HTERT RPE-1 (cell line): Measurements from ENCODE around the gene C10orf71.

Experiments
- in situ Hi-C: fragments of 300-500 bp; cut with MboI; formaldehyde crosslinking; loops from 4 replicates; pipeline ENCODE4 v1.14.3; 2020; ENCODE audit warnings: low sequenced_read_pairs

The C10orf71 gene, protein sequence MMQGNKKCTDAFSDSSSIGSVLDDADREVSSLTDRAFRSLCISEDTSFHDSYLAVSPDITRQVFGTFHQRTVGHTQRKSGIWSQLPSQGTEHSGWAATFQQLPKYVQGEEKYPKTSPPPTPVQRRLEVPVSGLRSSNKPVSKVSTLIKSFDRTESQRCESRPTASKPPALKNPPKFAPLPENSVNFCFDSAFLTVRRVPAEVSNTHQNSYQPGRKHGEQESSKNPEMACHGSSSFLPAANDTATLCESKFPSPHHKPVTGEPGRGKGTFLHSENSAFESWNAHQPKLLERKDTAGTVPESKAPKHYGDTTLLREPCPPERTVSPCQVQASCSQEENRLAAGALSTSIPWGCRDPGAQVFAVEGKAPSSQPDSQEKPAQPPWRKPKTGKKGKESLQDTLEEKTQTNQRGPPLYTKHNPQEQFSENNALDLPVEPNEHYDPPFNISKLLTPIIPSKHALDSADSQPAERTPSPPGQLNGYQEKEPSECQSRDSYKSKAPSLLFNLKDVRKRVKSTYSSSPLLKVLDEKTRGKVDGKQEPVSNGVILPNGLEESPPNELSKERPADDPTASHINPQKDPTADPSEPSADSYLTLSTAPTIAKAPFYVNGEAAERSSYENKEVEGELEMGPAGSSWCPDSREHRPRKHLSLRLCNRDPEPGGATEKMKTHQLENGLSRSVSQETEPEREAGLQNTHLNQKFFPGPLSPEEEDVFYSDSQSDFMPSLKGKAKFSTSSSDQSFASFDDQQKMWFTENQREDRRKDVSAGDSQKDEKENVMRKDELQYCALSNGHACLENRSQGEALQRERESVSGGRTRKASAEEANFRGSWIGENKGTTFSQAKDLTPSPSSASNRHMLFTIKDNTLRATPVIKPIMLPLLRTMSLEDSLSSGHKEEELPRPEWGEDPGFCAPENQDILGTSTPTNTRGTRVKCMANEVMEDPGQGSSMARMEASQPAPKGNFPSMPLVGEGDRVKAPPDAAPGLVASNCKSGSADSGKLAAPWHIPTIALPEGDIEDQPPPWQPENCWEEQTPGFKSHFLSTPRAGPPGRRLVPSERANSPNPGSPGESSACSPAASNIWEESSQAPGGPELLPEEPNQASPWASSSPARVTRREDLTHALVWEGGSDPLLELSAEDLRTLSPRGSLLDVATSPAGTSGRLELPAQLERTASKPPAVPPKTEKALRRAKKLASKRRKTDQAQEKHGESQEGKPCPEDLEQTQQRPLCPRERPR (N-terminal part only)

DNA sequence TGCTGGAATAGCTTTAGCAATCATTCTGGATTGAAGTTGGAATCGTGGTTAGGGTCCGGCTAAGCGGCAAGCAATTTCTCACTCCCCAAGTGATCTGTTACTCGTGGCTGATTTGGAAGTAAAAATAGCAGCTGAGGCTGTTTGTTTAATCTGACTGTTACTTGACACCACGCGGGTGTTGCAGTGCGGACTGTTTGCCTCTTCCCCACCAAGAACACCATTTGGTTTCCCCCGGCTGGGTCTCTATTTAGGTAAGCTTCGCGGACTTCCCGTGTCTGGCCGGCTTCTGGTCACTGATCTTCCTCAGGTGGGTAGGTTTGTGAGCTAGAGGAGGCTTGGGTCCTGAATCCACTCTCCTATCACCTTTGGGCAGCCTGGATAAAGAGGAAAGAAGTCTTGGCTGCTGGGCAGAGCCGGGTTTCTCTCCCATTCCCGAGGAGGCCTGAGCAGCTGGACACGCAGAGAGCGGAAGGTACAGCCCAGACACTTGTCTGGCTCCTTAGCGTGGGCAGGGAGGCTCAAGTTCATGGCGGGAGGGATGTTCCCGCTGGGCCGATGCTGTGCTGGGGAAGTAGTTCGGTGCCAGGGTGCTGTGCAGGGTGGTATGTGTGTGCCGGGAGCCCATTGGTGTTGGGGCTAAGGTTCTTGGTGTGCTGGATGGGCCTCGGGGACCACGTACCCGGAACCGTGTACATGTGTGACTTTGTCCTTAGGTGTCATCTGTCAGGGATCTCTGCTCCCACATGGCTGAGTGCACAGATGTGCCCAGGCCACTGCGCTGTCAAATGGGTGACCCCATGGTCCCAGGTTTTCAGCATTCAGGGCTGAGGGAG lies at the start of gene C10orf71:
Gene C10orf71, plus strand, starts transcription at position 188 of the 833 bp plus-strand sequence. CDS start 23,376 bp downstream, outside the sequence.
- in situ Hi-C loops = no loop called here

DNA sequence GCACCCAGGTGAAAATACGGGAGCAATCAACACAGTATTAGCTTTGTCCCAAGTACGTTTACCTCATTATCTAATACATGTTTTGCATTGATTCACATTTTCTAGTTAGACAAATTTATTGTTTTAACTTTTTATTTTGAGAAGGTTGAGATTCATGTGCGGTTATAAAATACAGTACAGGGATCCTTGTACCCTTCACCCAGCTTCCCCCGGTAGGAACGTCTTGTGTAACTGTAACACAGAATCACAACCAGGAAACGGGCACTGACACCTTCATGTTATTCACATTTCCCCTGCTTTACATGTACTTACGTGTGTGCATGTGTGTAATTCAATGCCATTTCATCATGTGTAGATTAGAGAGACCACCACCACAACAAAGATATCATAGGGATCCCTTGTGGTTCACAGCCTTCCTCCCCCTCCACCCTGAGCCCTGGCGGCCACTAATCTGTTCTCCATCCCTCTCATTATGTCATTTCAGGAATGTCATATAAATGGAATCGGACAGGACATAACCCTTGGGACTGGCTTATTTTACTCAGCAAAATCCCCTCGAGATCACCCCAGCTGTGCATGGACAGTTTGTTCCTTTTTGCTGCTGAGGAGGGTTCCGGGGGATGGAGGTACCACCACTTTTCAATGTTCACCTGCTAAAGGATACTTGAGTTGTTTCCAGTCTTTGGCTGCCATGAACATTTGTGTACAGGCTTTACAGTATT lies 46.5 kb upstream of the C10orf71 start:
- in situ Hi-C loops = no loop called here

DNA sequence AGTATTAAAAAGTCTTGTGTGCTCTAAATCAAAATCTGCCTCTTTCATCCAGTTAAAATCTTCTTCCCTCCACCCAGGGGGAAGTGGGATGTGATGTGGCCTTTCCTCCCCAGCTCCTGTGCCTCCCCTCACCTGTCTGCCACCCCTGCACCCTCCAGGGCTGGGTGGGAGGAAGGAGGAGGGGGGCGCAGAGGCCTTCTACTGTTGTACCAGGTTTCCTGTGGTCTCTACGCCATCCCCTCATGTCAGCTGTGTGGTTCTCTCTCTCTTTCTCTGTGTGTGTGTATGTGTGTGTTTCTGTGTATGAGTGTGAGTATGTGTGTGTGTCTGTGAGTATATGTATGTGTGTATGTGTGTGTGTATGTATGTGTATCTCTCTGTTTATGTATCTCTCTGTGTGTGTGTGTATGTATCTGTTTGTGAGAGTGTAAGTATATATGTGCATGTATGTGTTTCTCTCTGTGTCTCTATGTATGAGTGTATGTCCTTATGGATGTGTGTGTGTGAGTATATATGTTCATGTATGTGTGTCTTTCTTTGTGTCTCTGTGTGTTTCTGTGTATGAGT lies 45.5 kb upstream of the C10orf71 start:
- in situ Hi-C loops = no loop called here

DNA sequence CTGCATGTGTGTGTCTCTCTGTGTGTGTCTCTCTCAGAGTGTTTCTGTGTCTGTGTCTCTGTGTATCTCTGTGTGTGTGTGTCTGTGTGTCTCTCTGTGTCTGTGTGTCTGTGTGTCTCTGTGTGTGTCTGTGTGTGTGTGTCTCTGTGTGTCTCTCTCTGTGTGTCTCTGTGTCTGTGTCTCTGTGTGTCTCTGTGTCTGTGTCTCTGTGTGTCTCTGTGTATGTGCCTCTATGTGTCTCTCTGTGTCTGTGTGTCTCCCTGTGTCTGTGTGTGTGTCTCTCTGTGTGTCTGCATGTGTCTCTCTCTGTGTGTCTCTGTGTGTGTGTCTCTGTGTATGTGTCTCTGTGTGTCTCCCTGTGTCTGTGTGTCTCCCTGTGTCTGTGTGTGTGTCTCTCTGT lies 44.8 kb upstream of the C10orf71 start:
- in situ Hi-C loops = no loop called here

DNA sequence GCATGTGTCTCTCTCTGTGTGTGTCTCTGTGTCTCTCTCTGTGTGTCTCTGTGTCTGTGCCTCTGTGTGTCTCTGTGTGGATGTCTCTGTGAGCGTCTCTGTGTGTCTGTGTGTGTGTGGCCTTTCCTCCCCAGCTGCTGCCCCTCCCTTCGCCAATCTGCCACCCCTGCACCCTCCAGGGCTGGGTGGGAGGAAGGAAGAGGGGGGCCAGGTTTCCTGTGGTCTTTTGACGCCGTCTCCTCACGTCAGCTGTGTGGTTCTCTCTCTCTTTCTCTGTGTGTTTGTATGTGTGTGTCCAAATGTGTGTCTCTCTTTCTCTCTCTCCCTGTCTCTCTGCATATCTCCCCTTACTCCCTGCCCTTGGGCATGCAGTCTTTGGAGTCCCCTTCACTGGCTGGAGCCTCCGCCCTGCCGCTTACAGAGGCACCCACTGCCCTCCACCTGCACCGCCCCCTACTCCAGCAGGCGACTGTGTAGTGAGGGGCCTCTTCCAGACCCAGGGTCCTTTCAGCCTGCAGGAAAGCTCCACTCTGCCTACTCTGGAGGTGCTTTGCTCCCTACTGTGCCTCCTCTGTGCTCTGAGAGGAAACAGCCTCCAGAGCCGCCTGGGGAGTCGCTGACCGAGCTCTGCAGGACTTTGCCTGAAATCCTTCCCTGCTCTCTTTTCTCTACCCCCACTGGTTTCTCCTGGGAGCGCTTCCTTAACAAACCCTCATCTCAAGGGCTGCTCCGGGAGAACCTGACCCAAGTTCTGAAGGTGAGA lies 44.2 kb upstream of the C10orf71 start:
- in situ Hi-C loops = no loop called here

DNA sequence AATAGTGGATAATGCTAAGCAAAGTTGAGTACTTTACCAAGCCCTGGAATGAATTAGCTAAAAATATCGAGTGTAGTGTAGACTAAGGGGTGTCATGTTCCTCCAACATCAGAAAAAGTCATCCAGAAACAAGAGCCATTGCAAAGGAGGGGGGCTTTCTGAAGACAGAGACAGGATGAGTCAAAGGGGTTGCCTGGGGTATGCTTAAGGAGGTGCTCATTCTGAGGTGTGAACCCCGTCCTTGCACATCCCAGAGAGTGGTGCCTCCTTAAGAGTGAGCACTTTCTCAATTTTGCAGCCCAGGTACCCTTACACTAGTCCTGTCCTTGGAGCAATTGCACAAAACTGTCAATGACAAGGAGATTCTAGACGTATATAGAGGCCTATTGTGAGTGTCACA lies 43.1 kb upstream of the C10orf71 start:
- in situ Hi-C loops = no loop called here

DNA sequence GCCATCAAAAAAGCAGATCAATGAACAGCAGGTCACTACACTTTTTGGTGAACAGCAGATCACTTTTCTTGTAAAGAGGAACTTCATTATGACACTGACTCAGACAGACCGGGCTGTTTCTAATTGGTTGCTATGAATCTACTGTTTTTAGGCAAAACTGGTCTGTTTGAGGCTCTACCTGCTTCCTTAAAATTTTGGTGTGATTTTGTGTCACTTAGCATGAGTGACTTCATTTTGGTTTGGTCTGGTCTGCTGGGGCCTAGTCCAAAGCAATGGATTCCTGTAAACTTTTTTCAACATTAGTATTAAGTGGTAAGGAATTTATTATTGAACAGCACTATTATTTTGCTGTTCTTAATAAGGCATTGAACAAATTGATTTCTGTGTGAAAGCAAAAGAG lies 41.8 kb upstream of the C10orf71 start:
- in situ Hi-C loops = no loop called here

DNA sequence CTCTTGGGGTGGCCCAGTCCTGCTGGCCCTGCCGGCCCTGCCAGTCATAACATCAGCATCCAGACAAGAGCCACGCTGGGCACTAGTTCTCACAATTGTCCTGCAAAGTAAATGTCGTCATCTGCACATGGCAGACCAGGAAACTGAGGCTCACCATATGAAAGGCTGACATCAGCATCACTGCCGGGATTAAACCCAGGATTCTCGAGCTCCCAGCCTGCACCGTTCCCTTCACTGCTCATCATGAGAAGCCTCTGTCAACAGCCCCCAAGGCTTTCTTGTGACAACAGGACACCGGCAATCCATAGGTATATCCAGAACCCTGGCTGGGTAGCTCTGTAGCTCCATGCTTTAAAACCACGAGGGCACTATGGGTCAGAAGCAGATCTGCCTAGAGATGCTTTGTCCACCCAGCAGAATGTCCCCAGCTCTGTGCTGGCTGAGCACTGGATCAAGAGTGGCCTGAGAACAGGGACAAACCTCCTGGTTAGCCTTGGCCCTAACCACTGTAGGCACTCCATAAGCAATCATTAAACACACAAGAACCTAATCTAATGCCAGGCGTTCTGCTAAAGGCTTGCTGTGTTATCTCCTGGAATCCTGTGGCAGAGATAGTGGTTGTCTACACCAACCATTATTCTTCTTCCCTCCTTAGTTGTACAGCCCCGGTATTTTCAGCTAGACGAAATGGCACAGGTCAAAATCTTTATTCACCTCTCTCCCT lies 41.2 kb upstream of the C10orf71 start:
- in situ Hi-C loops = no loop called here

DNA sequence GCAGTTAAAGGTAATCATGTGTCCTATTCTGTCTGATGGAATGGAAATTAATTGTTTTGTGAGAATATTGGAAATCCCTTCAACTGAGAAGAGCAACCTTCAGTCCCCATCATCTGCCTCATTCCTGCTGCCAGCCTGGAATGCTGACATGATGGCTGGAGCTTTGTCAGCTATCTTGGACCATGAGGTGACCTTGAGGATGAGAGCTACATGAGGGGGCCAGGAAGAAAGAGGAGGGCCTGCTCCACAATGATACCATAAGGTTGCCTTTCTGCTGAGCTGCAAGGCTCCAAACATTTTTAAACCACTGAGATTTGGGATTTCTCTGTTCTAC lies 40.7 kb upstream of the C10orf71 start:
- in situ Hi-C loops = no loop called here

DNA sequence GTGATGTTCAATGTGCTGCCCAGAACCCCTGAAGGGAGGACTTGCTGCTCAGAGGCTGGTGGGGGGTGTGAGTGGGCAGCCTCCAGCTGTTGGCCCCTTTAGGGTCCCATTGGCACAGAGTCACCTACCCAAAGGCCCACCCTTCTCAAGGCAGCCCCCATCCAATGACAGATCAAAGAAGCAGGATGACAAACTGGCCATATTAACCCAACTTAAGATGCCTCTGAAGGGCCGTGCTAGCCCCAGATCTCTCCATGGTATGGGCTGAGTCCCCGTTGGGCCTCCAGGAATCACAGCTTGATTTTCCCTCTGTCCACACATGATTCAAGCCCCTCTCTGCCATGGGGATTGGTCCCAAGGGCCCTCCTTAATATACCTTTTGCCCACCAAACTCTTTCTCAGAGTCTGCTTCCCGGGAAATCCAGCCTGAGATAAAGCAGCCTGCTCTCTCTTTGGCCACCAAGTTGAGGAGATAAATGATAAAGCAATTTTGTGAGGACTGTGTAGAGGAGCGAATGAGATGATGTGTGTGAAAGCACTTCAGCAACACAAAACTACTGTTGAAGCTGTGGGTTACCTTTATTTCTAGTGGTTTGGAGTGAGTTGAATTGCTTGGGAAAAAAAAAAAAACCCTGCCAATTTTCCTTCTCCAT lies 38.2 kb upstream of the C10orf71 start:
- in situ Hi-C loops = no loop called here

DNA sequence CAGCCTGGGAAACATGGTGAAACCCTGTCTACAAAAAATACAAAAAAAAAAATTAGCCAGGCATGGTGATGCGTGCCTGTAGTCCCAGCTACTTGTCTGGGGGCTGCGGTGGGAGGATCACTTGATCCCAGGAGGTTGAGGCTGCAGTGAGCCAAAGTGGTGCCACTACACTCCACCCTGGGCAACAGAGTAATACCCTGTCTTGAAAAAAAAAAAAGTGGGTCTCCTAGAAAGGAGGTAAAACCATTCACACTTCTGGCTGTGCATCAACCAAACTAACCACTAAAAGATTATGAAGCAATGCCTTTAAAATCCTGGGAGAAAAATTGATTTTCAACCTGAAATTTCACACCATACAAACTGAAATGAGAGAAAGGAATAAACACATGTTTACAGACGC lies 35.4 kb upstream of the C10orf71 start:
- in situ Hi-C loops = no loop called here

DNA sequence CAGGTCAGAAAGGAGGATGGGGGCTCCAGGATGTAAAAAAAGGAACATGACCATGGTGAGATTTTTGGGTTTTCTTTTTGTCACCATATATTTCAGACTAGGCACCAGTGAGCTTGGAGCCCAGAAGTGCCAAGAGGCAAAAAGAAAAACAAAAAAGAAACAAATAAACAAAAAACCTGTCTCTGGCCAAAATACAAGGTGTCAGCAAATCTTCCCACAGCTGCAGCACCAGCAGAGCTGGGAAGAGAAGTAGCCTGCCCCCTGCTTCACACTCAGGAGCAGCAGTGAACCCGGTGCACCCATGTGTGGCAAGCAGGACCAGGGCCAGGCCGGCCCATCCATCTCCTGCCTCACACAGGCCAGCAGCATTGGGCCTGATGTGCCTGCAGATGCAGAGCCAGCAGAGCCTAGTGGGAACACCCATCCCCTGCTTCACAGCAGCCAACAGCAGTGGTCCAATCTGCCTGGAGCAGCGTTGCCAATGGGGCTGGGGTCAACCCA lies 34.7 kb upstream of the C10orf71 start:
- in situ Hi-C loops = no loop called here

DNA sequence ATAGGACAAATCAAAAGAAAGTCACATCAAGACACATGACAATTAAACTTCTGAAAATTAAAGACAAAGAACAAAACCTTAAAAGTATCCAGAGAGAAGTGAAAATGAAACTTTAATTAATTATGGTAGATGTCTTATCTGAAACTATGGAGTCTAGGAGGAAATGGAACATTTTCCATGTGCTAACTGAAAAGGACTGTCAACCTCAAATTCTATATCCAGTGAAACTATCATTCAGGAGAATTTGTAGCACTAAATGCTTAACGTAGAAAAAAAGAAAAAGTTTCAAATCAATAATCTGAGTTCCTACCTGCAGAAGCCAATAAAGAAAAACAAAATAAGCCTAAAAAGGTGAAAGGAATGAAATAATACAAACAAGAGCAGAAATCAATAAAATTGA lies 33.1 kb upstream of the C10orf71 start:
- in situ Hi-C loops = no loop called here

DNA sequence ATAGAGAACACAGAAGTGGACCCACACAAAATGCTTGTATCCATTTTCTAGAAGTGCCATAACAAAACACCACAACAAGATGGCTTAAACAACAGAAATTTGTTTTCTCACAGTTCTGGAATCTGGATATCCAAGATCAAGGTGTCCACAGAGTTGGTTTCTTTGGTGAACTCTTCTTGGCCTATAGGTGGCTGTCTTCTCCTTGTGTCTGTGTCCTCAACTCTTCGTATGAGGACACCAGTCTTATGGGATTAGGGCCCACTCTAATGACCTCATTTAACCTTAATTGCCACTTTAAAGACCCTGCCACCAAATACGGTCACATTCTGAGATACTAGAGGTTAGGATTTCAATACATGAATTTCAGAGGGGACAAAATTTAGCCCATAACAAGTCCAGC lies 30.8 kb upstream of the C10orf71 start:
- in situ Hi-C loops = no loop called here

DNA sequence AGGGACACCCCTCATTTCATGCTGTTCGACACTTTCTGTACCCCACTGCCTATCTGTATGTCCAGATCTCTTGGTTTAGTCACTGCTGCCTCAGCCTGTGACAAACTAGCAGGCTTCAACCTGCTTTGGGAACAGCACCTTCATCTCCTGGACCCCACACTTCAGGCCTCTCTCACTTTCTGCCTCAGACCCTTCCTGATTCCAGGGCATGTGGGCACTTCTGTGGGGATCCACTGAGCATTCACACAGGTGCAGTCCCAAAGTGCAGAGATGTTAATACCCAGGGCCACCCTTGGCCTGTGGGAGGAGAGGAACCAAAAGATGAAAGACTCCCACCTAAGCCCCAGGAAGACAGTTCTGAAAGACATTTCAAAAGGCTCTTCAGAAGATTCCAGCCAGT lies 29.4 kb upstream of the C10orf71 start:
- in situ Hi-C loops = no loop called here

DNA sequence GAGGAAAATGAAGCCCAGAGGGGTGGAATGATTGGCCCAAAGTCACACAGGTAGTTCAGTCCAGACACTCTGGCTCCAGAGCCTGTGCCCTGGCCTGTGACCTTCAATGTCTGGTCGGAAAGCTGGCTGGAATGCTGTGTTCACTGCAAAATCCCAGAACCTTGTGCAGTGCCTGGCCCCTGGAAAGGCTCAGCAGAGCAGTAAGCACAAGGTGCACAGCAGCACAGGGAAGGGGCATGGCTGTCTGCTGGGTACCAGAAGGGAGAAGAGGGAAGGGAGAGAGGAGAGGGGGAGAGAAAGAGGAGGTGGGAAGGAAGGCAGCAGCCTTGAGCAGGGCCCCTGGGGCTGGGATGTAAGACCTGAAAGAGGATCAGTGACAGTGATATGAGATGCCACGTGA lies 28.4 kb upstream of the C10orf71 start:
- in situ Hi-C loops = no loop called here

DNA sequence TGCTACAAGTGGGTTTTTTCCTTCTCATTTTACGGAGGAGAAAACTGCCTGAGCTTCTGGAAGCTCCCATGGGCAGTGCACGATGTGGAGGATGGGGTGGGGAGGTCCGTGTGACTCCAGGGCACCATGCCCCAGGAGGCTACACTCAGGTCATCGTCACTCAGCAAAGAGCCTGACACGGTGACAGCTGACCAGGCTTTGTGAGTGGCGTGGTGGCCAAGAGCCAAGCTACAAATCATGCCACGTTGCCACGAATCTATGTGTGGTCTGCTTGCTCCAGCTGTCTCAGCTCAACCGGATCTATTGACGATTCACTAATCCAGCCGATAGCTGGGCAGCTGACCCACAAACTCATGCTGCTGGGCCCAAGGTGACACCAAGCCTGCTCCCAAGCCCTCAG lies 27.6 kb upstream of the C10orf71 start:
- in situ Hi-C loops = no loop called here
